ENCODE measurements around the gene CDHR2.

CDHR2 gene

DNA sequence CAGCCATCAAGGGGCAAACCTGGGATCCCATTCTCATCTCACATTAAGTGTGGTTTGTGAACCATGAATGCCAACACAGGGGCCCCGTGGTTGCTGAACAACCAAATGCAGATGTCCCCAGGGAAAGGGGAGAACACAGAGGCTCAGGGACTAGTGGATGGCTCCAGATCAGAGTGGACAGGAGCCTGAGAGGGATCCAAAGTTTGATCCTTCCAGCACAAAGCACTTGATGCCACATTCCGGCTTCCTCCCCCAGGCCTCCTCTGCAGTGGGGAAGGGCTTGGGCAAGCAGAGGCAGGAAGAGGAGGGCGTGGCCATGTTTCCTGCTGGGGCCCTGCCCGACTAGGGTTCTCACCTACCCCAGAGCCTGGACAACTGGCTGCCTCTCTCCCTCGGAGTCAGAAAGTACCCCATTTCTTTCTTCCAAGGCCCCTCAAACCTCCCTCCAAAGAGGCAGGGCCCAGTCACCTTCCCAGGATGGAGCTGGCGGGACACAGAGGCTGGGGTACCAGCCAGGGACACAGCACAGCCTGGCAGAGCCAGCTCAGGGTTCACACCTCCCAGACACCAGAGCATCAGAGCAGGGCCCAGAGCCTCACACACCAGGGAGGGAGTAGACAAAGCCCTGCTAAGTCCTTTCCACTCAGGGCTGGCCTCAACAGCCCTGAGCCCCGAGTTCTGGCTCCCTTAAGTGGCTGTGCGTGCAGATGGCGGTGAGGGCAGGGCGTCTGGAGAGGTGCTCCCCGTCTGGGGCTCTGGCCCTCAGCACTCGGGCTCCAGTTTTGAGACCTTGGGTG is 7.6 kb upstream of the CDHR2 start:
- no peak for TF ChIP-seq CTCF (IDR thresholded peaks at IDR 0.05; ENCODE audit: low read depth, low read length)

GRCh38 chr5:176542135-176542595 is 7.0 kb upstream of the CDHR2 start:
- DNase-seq (ENCODE audit: extremely low read depth, low read depth) = no peak
- TF ChIP-seq CTCF (IDR thresholded peaks at IDR 0.05; ENCODE audit: low read depth, low read length) = no peak

More for the DNA sequence above, 7.6 kb upstream of the CDHR2 start:
- DNase-seq (ENCODE audit: extremely low read depth, low read depth) = no peak

DNA sequence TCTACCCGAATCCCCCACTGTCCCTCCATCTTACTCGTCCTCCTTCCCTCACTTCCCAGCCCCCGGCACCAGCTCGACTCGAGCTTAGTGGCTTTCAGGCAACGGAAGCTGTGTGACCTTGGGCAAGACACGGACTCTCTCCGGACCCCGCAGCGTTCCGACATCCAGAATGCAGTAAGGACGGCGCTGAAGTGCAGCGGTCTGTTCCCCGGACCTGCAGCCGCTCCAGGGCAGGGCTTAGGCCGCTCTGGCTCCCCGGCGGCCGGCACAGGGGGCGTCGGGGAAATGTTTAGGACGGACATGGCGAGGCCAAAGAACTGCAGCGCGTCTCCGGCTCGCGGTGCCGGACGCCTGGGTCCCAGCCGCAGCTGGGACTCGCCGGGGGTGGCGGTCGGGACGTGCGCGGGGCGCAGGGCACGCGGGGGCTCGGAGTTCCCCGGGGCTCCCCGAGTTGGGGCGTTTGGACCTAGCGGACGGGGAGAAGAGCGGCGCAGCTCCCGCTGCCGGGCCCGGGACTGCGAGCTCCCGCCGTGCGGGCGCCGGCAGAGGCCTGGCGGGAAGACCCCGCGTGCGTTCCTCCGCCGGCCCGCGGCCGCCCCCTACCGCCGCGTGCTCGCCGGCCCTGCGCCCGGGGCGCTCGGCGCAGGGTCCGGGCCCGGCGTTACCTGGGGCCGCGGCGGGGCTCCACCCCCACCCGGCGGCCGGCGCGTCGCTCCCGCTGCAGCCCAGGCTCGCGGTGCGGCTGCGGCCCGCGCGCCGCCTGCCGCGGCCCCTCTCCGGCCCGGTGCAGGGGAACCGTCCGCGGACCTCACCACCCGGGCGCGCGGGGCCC is 6.3 kb upstream of the CDHR2 start:
- TF ChIP-seq CTCF (IDR thresholded peaks at IDR 0.05; ENCODE audit: low read depth, low read length) = no peak
- no peak for DNase-seq (ENCODE audit: extremely low read depth, low read depth)

GRCh38 chr5:176543428-176544182 is 5.5 kb upstream of the CDHR2 start:
- no peak for TF ChIP-seq CTCF (IDR thresholded peaks at IDR 0.05; ENCODE audit: low read depth, low read length)

GRCh38 chr5:176545388-176545736 is 3.8 kb upstream of the CDHR2 start:
- DNase-seq (ENCODE audit: extremely low read depth, low read depth) = no peak
- TF ChIP-seq CTCF (IDR thresholded peaks at IDR 0.05; ENCODE audit: low read depth, low read length) = no peak

More at GRCh38 chr5:176543428-176544182, 5.5 kb upstream of the CDHR2 start:
- DNase-seq (ENCODE audit: extremely low read depth, low read depth) = no peak

GRCh38 chr5:176545737-176546509 is 3.2 kb upstream of the CDHR2 start:
- no peak for TF ChIP-seq CTCF (IDR thresholded peaks at IDR 0.05; ENCODE audit: low read depth, low read length)
- DNase-seq (ENCODE audit: extremely low read depth, low read depth) = no peak
